Measurements from ENCODE around the gene CACTIN.

- no peak for TF ChIP-seq POLR2AphosphoS5 (IDR thresholded peaks at IDR 0.05)
- TF ChIP-seq CTCF (IDR thresholded peaks at IDR 0.05) = no peak
Observed at GRCh38 chr19:3646336-3647092, 19.9 kb upstream of the CACTIN start.

Data from suprapubic skin (tissue), 3 donors.